Measurements from ENCODE around the gene PARD3. TPM values are rescaled to one million over a fixed set of nuclear protein-coding genes. Genes with fewer than 3 reads are reported as not detected.
A peak's percentile ranks its signal among the peaks of the same experiment; 100 is the strongest.

PARD3 gene
- polyA plus RNA-seq, 2 of the 4 experiments (the other 2 are of a cell fraction): 110 to 200 TPM

DNA sequence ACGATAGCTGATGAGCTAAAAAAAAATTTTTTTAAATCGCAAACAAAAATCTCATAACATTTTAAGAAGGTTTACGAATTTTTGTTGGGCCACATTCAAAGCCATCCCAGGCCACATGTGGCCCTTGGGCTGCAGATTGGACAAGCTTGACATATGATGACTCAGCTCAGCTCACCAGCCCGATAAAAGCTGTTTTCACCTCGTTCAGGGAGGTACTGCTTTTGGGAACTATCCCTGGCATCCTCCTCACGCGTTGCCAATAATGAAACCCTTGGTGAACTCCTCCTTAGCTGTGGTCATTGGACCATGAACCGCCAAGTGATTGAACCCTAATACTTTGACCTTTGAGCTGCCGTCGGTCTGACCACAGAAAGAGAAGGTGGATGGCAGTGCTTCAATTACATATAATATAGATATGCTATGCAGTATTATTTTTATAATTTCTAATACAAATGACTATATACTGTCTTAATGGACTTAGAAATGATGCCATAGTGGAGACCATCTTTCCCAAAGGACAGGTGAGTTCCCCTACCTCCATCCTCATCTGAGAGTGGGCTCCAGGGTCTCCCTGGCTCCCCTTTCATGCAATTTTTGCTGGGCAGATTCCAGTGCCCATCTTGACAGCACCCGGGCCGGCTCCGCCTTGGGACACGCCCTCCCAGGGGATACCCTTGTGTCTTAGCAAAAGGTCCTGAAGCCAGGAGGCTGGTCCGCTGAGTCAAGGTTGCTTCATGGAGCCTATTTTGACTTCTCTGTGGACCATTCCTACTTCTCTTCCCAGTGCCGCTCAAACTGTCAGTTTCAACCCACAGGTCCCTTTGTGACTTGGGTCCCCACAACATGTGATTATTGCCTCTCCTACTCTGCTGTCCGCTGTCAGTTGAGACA, 707.2 kb downstream of the PARD3 start:
- 91% methylated on average over 17 of the region's 17 CpGs for WGBS (ENCODE audit: missing lambda C conversion rate)
- ChIA-PET POLR2A (no interaction called here), CTCF (no interaction called here)
- Histone ChIP-seq H3K27ac (no peak overlapping the region), H3K4me3 (no peak overlapping the region), H3K9me3 (no peaks in the 10 kb centered on the region), H3K4me2 (no peak overlapping the region), H3K4me1 (no peaks in the 10 kb centered on the region)
- TF ChIP-seq CHD4 (IDR thresholded peaks at IDR 0.05; ENCODE audit: borderline replicate concordance) (no peak), JUN (IDR thresholded peaks at IDR 0.05) (no peak)
- TF ChIP-seq, protein P1, sequence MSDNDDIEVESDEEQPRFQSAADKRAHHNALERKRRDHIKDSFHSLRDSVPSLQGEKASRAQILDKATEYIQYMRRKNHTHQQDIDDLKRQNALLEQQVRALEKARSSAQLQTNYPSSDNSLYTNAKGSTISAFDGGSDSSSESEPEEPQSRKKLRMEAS (IDR thresholded peaks at IDR 0.05): no peak
- no peak for ATAC-seq
- FAIRE-seq: no peak
- DNase-seq (ENCODE audit: low read depth in 1 of 2, low spot score in 1 of 2): no peak

DNA sequence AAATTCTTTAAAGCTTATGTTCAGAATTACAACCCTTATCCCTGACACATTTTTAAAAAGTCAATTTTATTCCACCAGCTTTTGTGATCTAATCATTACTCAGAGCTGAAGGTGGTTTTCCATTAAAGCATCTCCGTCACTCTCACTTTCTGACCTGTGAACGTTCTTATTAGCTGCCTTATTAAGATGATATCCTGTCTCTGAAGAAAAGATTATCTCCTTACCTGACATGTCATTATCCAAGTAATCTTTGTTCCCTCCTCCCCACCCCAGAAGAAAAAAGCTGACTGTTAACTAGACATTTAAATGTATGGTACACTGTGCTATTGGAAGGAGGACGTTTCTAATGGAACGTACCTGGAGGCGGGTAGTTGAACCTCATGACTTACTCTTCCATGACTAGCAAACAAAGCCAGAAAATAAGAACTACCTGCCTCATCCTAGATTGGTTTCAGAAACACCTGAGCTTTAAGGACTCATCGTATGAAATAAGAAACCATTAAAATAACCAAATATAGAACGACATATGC, 708.7 kb downstream of the PARD3 start:
- no peak for TF ChIP-seq JUNB (IDR thresholded peaks at IDR 0.05)
- H3K4me3 ChIP-seq: no peak overlapping the region
- no peak overlapping the region for H3K4me2 ChIP-seq
- ChIA-PET POLR2A (no interaction called here), CTCF (interaction anchor here (0.6 kb wide), 1 partner anchor 687 kb away, joined by 3 read pairs; no protein-coding TSS in a partner anchor)
- no peak for FAIRE-seq
- H3K27ac ChIP-seq: no peak overlapping the region
- no peak for DNase-seq (ENCODE audit: low read depth in 1 of 2, low spot score in 1 of 2)
- no peaks in the 10 kb centered on the region for H3K9me3 ChIP-seq
- 90% methylated on average over 7 of the region's 7 CpGs for WGBS (ENCODE audit: missing lambda C conversion rate)
- ATAC-seq: no peak
- H3K4me1 ChIP-seq: no peaks in the 10 kb centered on the region

DNA sequence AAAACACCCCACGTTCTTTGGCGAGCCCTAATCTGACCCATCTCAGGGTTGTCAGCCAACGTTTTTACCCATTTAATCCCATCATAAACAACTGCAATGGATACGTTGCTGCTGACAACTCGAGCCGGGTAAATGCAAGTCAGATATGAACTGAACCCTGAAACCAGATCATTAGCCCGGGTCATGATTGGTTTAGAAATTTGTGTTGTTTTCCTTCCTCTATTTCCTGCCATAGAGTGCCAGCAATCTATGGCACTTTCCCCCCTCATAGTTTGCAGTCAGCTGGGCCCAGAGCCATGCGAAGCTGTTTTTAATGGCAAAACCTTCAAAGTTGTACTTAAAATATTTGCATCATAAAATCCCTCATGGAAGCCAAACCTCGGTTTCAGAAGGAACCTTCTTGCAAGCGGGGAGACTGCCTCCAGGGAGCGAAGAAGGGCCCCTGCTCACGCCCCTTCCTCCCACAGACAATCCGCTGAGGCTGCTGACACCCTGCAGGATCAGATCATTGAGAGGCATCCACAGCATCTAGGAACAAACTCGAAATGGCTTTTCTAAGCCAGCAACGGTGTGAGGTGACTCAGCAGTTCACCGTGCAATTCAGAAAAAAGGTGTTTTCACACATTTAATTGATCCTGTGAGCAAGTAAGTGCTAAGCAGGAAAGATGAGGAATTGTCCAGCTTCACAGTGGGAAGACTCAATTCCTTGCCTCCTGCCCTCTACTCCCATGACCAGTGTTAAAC, 710.1 kb downstream of the PARD3 start:
- 81% methylated on average over 16 of the region's 16 CpGs for WGBS (ENCODE audit: missing lambda C conversion rate)
- no peak for FAIRE-seq
- no peak for TF ChIP-seq HOXA7 (CRISPR knock-in tag; IDR thresholded peaks at IDR 0.05)
- peak; percentile 47 for TF ChIP-seq MAFK (IDR thresholded peaks at IDR 0.05; ENCODE audit: partially characterized antibody)
- Histone ChIP-seq H3K9me3 (no peaks in the 10 kb centered on the region), H3K4me2 (no peak overlapping the region), H3K4me3 (no peak overlapping the region), H3K4me1 (no peaks in the 10 kb centered on the region), H3K27ac (peak overlapping the region in 1 of 2 experiments; percentile 0; a peak in 1 of 6 replicates)
- ATAC-seq: no peak
- no peak for DNase-seq (ENCODE audit: low read depth in 1 of 2, low spot score in 1 of 2)
- ChIA-PET POLR2A (no interaction called here), CTCF (interaction anchor here (1.0 kb wide), 1 partner anchor 11 kb away, joined by 4 read pairs; no protein-coding TSS in a partner anchor)

DNA sequence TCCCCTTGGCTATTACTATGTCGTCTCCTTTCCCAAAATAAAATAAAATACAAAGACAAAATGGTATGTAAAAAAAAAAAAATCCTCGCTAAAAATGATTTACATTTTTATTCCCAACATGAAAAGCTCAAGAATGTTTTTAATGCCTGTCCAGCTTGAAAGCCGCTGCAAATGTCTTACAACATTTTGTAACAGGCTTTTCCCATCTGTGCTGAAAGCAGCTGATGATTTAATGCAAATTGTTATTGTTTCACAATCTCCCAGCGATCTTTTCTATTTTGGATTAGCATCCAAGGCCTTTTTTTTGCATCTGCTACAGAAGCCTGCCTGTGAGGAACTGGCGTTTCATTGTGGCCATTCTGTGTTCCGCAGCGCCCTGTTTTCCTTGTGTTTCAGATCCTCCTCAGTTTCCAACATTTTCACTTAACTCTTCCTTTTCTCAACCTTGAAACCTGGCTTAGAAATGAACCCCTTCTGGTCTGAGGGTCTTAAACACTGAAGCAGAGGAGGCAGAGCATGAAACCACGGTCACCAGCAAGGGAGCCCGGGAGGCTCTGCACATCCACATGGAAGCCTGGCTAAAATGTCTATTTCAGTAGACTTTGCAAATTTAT, 712.1 kb downstream of the PARD3 start:
- Histone ChIP-seq H3K27ac (no peak overlapping the region), H3K4me1 (no peaks in the 10 kb centered on the region), H3K9me3 (peaks cover 12% of the 10 kb centered on the region; the same call in 2 of the 3 replicates), H3K4me2 (no peak overlapping the region), H3K4me3 (no peak overlapping the region)
- 86% methylated on average over 9 of the region's 9 CpGs for WGBS (ENCODE audit: missing lambda C conversion rate)
- TF ChIP-seq JUN (IDR thresholded peaks at IDR 0.05) (no peak), TFCP2L1 (CRISPR knock-in tag; IDR thresholded peaks at IDR 0.05) (no peak), PHF8 (IDR thresholded peaks at IDR 0.05; ENCODE audit: borderline replicate concordance, low read depth) (no peak), JUNB (IDR thresholded peaks at IDR 0.05) (no peak), POLR2AphosphoS2 (conservative IDR thresholded peaks at IDR 0.05; ENCODE audit: low read length) (no peak), SREBF2 (IDR thresholded peaks at IDR 0.05) (no peak), ZC3H11A (IDR thresholded peaks at IDR 0.05) (no peak), RFX5 (IDR thresholded peaks at IDR 0.05) (no peak), CBX2 (IDR thresholded peaks at IDR 0.05; ENCODE audit: borderline replicate concordance, low read depth) (no peak), FOSB (CRISPR knock-in tag; IDR thresholded peaks at IDR 0.05) (no peak), ESRRA (IDR thresholded peaks at IDR 0.05; ENCODE audit: borderline replicate concordance, low read length) (no peak), HOXB5 (CRISPR knock-in tag; IDR thresholded peaks at IDR 0.05) (no peak), RCOR1 (IDR thresholded peaks at IDR 0.05; ENCODE audit: low read depth, low read length) (no peak)
- TF ChIP-seq, protein P2, sequence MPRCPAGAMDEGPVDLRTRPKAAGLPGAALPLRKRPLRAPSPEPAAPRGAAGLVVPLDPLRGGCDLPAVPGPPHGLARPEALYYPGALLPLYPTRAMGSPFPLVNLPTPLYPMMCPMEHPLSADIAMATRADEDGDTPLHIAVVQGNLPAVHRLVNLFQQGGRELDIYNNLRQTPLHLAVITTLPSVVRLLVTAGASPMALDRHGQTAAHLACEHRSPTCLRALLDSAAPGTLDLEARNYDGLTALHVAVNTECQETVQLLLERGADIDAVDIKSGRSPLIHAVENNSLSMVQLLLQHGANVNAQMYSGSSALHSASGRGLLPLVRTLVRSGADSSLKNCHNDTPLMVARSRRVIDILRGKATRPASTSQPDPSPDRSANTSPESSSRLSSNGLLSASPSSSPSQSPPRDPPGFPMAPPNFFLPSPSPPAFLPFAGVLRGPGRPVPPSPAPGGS (IDR thresholded peaks at IDR 0.05): no peak
- TF ChIP-seq, protein P3, sequence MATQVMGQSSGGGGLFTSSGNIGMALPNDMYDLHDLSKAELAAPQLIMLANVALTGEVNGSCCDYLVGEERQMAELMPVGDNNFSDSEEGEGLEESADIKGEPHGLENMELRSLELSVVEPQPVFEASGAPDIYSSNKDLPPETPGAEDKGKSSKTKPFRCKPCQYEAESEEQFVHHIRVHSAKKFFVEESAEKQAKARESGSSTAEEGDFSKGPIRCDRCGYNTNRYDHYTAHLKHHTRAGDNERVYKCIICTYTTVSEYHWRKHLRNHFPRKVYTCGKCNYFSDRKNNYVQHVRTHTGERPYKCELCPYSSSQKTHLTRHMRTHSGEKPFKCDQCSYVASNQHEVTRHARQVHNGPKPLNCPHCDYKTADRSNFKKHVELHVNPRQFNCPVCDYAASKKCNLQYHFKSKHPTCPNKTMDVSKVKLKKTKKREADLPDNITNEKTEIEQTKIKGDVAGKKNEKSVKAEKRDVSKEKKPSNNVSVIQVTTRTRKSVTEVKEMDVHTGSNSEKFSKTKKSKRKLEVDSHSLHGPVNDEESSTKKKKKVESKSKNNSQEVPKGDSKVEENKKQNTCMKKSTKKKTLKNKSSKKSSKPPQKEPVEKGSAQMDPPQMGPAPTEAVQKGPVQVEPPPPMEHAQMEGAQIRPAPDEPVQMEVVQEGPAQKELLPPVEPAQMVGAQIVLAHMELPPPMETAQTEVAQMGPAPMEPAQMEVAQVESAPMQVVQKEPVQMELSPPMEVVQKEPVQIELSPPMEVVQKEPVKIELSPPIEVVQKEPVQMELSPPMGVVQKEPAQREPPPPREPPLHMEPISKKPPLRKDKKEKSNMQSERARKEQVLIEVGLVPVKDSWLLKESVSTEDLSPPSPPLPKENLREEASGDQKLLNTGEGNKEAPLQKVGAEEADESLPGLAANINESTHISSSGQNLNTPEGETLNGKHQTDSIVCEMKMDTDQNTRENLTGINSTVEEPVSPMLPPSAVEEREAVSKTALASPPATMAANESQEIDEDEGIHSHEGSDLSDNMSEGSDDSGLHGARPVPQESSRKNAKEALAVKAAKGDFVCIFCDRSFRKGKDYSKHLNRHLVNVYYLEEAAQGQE (IDR thresholded peaks at IDR 0.05): no peak
- TF ChIP-seq, protein P4, sequence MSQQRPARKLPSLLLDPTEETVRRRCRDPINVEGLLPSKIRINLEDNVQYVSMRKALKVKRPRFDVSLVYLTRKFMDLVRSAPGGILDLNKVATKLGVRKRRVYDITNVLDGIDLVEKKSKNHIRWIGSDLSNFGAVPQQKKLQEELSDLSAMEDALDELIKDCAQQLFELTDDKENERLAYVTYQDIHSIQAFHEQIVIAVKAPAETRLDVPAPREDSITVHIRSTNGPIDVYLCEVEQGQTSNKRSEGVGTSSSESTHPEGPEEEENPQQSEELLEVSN (IDR thresholded peaks at IDR 0.05; ENCODE audit: borderline replicate concordance, low read depth): no peak
- TF ChIP-seq, protein P5, sequence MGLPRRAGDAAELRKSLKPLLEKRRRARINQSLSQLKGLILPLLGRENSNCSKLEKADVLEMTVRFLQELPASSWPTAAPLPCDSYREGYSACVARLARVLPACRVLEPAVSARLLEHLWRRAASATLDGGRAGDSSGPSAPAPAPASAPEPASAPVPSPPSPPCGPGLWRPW (IDR thresholded peaks at IDR 0.05): no peak
- FAIRE-seq: no peak
- ATAC-seq: no peak
- no peak for DNase-seq (ENCODE audit: low read depth in 1 of 2, low spot score in 1 of 2)
- ChIA-PET CTCF (no interaction called here), POLR2A (no interaction called here)

Data from A549 (cell line).